HS-27A (cell line): ENCODE data around the gene MYL1.

Source experiments
- DNase-seq: peaks from one replicate; pipeline ENCODE4 v3.0.0-alpha.2; 2012; ENCODE audit warnings: low read depth, missing footprints

The MYL1 gene

GRCh38 chr2:210315015-210315788, at the start of gene MYL1:
MYL1 (minus strand) TSS chr2:210315174; CDS start chr2:210315042, 132 bp downstream.
- no peak for DNase-seq

GRCh38 chr2:210363876-210364275, 48.9 kb upstream of the MYL1 start:
- DNase-seq, result no peak

DNA sequence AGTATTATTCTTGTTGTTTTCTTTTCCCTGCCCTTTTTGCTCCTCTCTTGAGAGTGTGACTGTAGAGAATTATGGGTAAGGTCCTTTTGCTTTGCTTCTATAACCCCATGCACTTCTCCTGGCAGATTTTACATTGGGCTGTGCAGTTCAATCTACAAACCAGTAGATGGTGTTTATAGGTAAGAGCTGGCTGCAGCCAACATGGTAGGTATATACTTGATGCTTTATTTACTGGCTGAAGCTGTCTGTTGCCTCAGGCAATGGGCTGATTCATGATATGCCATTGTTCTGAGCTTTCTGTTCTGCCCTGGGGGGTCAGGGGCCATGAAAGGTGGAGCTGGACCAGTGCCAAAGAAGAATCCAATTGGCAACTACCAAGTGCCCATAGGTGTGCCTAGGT, 48.3 kb upstream of the MYL1 start:
- DNase-seq, result no peak

DNA sequence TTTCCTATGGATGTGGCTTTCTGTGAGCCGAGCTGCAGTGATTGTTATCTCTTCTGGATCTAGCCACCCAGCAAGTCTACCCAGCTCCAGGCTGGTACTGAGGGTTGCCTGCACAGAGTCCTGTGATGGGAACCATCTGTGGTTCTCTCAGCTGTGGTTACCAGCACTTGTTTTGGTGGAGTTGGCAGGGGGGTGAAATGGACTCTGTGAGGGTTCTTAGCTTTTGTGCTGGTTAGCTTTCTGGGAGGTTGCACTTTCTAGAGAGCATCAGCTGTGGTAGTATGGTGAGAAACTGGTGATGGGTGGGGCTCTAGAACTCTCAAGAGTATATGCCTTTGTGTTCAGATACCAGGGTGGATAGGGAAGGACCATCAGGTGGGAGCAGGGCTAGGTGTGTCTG, 45.4 kb upstream of the MYL1 start:
- DNase-seq, result no peak

GRCh38 chr2:210356944-210357343, 42.0 kb upstream of the MYL1 start:
- DNase-seq, result no peak

GRCh38 chr2:210337159-210337558, 22.2 kb upstream of the MYL1 start:
- no peak for DNase-seq

- DNase-seq, result no peak
These were observed 9.9 kb upstream of the MYL1 start for GRCh38 chr2:210324906-210325305.

GRCh38 chr2:210324458-210324857, 9.5 kb upstream of the MYL1 start:
- DNase-seq, result no peak

DNA sequence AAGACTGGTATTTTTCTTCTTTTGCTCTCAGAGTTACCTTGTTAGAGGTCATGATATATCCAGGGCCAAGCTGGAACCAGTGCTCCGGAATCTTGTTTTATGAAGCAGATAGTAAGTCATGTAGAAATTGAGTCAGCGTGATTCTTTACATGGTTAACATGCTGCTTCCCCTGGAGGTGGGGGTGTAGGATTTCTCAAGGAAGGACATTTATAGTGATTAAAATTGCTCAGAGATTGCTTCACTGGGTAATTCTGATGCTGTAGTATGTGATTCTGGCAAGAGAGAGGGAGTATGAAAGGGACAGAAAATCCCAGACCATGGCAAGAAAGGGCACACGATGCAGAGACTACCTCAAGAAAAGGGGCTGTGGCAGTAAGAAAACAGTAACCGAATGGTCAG, 8.0 kb upstream of the MYL1 start:
- no peak for DNase-seq

DNA sequence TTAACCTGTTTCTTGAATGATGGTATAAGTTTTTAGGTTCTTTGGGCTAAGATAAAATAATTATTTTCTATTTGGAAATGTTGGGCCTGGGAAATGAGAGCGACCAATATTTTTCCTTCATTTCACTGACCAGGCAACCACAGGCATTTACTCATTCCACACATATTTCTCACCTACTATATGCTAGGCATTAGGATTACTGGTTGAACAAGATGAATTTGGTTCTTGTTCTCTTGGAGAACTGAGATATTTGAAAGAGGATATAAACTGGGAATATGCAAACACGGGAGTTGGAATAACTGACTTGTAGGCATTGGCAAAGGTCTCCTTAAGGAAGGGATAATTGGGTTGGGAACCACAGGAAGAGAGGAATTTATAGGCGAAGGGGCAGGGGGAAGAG, 3.9 kb upstream of the MYL1 start:
- DNase-seq, result no peak

DNA sequence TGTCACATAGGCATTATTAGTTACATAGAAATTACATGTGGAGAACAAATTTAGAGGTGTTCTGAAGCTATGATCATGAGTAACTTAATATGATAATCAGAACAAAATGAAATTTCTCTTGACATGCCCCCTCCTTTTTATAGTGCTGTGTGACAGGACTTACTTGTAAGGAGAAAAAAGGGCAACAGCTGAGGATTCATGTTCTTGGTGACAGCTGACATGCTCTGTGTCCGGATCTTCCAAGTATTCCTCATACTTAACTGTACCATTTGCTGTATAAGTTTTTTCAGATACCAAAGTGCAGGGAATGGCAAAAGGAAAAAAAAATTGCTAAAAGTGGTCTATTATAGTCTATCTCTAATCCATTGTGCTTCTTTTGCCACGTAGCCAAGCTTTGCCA, 3.5 kb upstream of the MYL1 start:
- DNase-seq, result no peak

- no peak for DNase-seq
These were observed 4.4 kb downstream of the MYL1 start for GRCh38 chr2:210310550-210310949.

GRCh38 chr2:210309548-210310233, 5.3 kb downstream of the MYL1 start:
- DNase-seq, result no peak

GRCh38 chr2:210303498-210303897, 11.5 kb downstream of the MYL1 start:
- no peak for DNase-seq

DNA sequence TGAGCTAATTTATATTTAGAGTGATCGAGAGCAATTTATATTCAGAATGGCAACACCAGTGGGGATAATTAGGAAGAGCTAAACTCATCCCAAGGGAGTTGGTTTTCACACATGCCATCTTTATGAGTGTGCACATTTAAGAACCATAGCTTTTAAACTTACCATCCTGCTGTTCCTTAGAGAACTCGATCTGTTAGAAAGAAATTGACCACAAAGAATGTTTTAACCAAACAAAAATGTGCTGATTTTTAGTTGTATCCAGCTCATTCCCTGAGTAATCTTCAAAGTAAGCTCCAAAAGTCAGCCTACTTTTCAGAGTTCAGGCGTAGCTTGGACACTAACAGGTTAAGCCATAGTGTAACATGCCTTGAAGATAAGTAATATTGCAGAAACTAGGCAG, 12.6 kb downstream of the MYL1 start:
- DNase-seq, result no peak

DNA sequence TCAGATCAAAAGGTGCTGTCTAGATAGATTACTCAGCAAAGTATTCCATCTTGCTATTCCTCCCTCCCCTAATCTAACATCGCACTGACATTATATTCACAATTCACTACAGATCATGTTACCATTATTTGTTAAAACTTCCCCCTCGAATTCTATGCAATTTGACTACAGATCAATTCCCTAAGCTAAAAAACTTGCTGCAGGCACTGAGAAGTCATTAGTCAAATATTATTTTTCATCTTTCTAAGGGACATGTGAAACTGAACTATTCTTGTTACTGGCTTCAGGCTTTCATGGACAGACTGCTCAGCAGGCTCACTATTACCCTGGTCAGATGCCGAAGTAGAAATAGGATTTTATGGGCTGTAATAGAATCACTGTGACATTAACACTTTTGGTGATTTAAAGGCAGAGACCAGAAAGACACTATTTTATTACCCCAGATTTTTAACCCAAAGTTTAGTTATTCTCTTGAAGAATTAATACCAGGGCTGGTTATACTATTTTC, 15.1 kb downstream of the MYL1 start:
- no peak for DNase-seq

DNA sequence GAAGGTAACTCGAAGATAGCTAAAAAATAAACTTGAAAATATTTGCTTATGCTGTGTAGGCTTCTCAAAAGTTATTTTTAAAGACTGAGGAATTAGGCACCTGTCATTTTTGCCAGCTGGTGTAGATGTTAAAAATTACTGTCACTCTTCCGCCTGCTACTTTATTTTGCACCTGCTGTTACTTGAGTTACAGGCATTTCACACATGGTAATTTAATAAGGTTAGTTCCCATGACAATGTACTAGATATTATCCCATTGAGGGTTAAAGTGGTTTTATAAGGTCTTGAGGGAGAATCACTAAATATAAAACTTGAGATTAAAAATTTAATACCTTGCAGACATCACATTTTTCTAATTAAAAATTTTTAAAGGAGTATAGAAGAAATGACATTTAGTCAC, 26.6 kb downstream of the MYL1 start:
- no peak for DNase-seq

GRCh38 chr2:210287301-210287700, 27.7 kb downstream of the MYL1 start:
- DNase-seq, result no peak

DNA sequence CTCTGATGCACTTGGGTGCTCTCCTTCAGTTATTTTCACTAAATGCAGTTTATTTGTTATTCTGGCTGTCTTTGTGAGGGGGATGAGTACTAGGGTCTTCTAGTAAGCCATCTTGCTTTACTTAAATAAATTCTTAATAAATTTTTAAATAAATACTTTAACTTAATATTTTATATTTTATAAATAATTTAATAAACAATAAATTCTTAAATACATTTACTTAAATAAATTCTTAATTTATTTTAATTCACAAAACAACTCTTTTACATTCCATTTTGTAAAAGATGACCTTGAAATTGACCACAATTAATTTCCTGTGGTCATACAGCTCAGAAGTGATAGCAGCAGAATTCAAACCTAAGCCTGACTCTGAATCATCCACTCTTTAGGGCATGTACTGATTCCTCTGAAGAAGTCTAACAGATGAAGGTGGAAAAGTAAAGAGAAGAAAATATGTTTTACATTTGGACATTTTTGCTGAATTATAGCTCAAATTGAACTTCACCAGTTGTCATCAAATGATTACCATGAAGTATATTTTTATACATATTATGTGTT, 28.8 kb downstream of the MYL1 start:
- DNase-seq, result no peak

DNA sequence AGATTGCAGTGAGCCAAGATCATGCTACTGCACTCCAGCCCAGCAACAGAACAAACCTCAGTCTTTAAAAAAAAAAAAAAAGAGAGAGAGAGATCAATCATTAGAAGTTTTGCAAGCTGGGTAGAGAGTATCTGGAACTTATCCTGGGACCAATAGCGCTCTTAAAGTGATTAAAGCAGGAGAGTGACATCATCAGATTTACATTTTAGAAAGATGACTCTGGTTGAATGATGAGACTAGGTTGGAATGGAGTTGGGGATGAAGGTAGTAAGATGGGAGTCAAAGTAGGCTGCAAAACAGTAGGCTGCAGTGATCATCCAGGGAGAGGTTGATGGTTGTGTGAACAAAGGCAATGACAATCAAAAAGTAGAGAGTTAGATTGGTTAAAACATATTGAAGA, 37.8 kb downstream of the MYL1 start:
- no peak for DNase-seq

GRCh38 chr2:210271300-210271699, 43.7 kb downstream of the MYL1 start:
- no peak for DNase-seq

DNA sequence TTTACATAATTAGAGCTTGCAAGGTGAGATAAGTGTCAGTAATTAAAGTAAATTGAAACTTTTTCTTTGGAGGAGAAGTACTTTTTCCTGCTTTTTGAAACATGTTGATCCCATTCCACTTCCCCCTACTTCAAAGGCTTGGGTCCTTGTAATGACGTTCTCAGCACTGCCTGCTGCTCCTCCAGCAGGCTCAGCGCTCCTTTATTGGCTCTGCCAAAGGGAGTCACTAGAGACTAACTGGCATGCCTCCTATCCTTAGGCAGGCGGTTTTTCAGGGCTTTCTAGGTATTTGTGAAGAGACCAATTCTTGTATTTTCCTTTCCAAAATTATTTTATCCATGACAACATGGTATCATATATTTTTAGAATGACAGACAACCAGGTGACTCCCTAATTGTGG, 45.8 kb downstream of the MYL1 start:
- DNase-seq, result no peak

- no peak for DNase-seq
These were observed 46.7 kb downstream of the MYL1 start for GRCh38 chr2:210268281-210268680.
